ENCODE results near the gene SMYD3. TPM values are rescaled to one million over a fixed set of nuclear protein-coding genes. Genes with fewer than 3 reads are reported as not detected.

Gene SMYD3
- total RNA-seq, 1 experiment from 2014 or later: 18.7 TPM

DNA sequence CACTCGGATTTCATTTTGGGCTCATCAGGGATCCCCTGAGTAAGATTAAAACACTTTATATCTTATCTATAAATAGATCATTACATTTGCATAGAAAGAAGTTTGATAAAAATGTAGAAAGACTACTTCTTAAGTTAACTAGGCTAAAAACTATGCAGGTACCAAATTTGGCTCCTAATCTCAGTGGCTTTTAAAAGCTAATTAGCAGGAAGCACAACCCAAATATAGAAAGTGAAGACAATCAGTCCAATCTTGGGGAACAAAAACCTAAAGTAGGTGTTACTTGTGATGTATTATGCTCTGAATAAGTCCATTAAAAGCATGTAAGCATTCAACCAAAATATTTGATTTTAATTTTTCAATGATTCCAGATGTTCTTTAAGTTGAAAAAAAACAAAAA is 35.4 kb downstream of the SMYD3 start:
- no peak for DNase-seq (ENCODE audit: low read depth)

GRCh38 chr1:246470585-246470984 is 36.5 kb downstream of the SMYD3 start:
- no peak for DNase-seq (ENCODE audit: low read depth)

- DNase-seq (ENCODE audit: low read depth): no peak
Observed at GRCh38 chr1:246462986-246463385, 44.1 kb downstream of the SMYD3 start.

DNA sequence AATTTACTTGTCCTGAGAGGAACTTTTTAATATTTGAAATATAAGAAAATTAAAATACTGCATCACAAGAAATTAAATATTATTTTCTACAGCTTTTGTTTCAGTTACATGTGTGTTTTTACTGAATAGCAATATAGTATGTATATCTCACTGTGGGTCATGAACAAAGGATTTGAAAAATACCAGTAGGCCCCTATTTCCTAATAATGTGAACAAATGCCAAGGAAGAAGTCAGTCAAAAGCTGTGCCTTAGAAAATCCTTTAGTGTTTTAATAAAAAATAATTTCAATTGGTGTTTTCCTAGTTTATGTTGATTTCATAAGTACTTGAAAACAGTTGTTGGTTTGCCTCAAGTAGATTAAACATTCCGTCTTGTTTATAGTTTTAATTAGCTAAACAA is 46.7 kb downstream of the SMYD3 start:
- no peak for DNase-seq (ENCODE audit: low read depth)

DNA sequence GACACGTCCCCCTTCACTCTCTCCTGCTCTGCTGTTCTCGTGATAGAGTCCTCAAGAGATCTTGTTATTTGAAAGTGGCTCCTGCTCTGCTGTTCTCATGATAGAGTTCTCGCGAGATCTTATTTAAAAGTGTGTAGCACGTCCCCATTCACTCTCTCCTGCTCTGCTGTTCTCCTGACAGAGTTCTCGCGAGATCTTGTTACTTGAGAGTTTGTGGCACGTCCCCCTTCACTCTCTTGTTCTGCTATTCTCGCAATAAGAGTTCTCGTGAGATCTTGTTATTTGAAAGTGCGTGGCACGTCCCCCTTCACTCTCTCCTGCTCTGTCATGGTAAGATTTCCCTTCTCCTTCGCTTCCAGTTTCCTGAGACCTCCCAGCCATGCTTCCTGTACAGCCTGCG is 47.9 kb downstream of the SMYD3 start:
- no peak for DNase-seq (ENCODE audit: low read depth)

DNA sequence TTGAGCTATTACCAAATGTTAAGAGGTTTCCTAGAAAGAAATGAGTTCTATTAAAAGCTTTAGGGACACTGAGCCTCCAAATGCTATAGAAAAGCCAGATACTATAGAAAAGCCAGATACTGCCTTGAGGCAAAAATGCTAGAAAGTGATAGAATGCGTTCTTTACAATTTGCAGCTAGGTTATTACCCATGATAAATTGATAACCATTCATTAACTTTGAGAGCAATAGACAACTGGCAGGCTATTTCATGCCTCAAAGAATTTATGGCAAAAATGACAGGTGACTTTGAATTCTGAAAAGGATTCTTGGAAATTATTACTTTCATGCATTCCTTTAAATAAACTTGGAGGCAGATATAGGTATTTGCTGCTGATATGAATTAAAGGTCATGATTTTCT is 51.6 kb downstream of the SMYD3 start:
- no peak for DNase-seq (ENCODE audit: low read depth)

DNA sequence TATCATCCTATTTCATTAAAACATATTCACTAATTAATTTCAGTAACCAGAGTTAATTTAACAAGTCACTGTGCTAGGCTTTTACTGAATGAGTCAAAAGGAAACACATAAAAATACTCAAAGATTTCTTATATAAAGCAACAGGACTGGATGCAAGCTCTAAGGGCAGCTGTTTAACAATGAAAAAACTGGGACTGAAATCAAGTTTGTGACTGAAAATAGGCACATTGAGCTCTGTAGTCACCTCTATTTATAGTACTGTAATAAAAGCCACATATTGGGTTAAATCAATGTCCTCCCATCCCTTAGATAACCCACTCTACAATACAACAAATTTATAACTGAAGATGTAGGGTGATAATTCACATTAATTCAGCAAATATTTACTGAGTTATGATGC is 52.4 kb downstream of the SMYD3 start:
- no peak for DNase-seq (ENCODE audit: low read depth)

GRCh38 chr1:246450611-246451251 is 56.3 kb downstream of the SMYD3 start:
- DNase-seq (ENCODE audit: low read depth): peak; percentile 24

- no peak for DNase-seq (ENCODE audit: low read depth)
Observed at GRCh38 chr1:246448373-246448772, 58.7 kb downstream of the SMYD3 start.

DNA sequence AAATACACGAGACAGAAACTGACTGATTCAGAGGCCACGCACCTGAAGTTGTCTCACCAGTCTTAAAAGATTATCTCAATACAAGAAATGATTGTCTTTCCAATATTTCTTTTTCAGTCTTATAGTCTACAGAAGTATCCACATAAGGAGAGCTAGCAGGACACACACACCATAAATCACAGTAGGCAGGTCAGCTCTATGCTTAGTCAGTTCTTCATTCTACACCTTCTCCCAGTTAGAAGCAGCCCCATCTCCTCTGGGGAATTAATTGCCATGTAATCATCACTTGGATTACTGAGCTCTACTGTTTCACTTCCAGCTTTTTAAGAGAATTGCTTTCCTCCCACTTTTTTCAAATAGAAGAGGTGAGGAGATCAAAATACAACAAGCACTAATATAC is 59.6 kb downstream of the SMYD3 start:
- no peak for DNase-seq (ENCODE audit: low read depth)

GRCh38 chr1:246445503-246445902 is 61.6 kb downstream of the SMYD3 start:
- no peak for DNase-seq (ENCODE audit: low read depth)

GRCh38 chr1:246444617-246445016 is 62.5 kb downstream of the SMYD3 start:
- DNase-seq (ENCODE audit: low read depth): no peak

- DNase-seq (ENCODE audit: low read depth): no peak
Observed at GRCh38 chr1:246437961-246438360, 69.1 kb downstream of the SMYD3 start.

GRCh38 chr1:246435421-246436041 is 71.5 kb downstream of the SMYD3 start:
- peak; percentile 14 for DNase-seq (ENCODE audit: low read depth)

DNA sequence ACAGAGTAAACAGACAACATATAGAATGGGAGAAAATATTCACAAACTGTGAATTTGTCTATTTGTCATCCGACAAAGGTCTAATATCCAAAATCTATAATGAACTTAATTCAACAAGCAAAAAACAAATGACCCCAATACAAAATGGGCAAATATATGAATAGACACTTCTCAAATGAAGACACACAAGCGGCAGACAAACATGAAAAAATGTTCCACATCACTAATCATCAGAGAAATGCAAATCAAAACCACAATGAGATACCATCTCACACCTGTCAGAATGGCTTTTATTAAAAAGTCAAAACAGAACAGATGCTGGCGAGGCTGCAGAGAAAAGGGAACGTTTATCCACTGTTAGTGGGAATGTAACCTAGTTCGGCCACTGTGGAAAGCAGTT is 72.7 kb downstream of the SMYD3 start:
- no peak for DNase-seq (ENCODE audit: low read depth)

DNA sequence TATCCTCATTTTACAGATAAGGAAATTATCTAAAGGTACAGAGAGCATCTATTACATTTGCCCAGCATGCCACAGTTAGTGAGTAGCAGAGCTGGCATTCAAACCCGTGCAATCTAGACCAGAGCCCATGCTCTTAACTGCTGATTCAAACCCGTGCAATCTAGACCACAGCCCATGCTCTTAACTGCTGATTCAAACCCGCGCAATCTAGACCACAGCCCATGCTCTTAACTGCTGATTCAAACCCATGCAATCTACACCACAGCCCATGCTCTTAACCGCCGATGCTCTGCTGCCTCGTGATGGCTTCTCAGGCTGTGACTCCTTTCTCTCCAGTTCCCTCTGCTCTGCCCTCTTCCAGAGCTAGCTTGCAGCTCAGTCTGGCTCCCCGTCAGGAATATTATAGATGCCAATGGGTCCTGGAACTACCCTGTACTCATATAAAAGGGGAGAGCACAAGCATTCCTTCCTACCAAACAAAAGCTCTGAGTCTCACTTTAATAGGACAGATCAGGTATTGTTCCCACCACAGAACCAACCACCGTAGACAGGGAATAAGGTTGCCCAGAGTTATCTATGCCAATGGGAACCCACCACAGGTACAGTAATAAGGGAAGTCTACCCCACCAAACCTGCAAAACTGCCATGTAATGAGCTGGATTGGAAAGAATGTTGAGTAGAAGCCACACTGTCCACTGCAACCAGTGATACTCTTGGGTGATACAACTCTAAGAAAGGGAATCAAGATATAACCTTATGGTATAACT is 78.4 kb downstream of the SMYD3 start:
- DNase-seq (ENCODE audit: low read depth): peak; percentile 97

GRCh38 chr1:246427611-246428010 is 79.5 kb downstream of the SMYD3 start:
- peak; percentile 79 for DNase-seq (ENCODE audit: low read depth)

GRCh38 chr1:246425895-246426294 is 81.2 kb downstream of the SMYD3 start:
- DNase-seq (ENCODE audit: low read depth): no peak

GRCh38 chr1:246425139-246425794 is 81.8 kb downstream of the SMYD3 start:
- no peak for DNase-seq (ENCODE audit: low read depth)

GRCh38 chr1:246420300-246420699 is 86.8 kb downstream of the SMYD3 start:
- no peak for DNase-seq (ENCODE audit: low read depth)

DNA sequence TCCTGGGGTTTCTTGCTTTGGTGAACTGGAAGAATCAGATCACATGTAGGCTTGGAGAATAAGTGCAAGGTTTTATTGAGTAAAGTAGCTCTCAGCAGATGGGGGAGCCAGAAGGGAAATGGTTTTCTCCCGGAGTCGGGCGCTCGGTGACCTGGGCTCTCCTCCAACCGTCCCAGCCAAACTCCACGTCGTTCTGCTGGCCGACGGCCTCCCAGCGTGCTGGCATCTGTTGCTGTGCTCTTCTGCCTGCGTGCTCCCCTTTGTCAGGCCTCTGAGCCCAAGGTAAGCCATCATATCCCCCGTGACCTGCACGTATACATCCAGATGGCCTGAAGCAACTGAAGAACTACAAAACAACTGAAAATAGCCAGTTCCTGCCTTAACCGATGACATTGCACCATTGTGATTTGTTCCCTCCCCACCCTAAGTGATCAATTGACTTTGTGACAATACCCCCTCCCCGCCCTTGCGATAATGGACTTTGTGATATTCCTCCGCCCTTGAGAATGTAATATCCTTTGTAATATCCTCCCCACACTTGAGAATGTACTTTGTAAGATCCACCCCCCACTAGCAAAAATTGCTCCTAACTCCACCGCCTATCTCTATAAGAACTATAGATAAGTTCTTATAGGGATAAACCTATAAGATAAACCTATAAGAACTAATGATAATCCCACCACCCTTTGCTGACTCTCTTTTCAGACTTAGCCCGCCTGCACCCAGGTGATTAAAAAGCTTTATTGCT is 88.3 kb downstream of the SMYD3 start:
- DNase-seq (ENCODE audit: low read depth): no peak
